ENCODE results near the gene ACOT7.

- no peak for TF ChIP-seq EZH2 (IDR thresholded peaks at IDR 0.05)
- TF ChIP-seq POLR2AphosphoS5 (IDR thresholded peaks at IDR 0.05; ENCODE audit: borderline replicate concordance, low read depth, low read length) = no peak
These were observed 95.0 kb downstream of the ACOT7 start for GRCh38 chr1:6298530-6298929.
